PC-3 (cell line): ENCODE data around the gene SLC4A7.

Source experiments
- CTCF ChIP-seq: fragments of 300-600 bp; sonication (generic); conservative IDR thresholded peaks from 2 replicates; pipeline ENCODE4 v1.5.1; 2017; ENCODE audit warnings: antibody characterized with exemption, low read depth, mild to moderate bottlenecking, low read length
- EZH2 ChIP-seq: fragments of 300-600 bp; sonication (generic); IDR thresholded peaks from one replicate; pipeline ENCODE4 v1.6.1; 2017; ENCODE audit warnings: antibody characterized with exemption, mild to moderate bottlenecking, low read length; ENCODE audit not compliant: unreplicated experiment
- EZH2phosphoT487 ChIP-seq: fragments of 300-600 bp; sonication (generic); IDR thresholded peaks from 2 replicates; pipeline ENCODE4 v1.6.1; 2018; ENCODE audit warnings: mild to moderate bottlenecking, antibody characterized with exemption, low read length, borderline replicate concordance

- TF ChIP-seq CTCF (no peak), EZH2 (no peak), EZH2phosphoT487 (no peak)
These were observed 127.2 kb downstream of the SLC4A7 start for GRCh38 chr3:27356976-27357375.
